ENCODE results near the gene SLC6A4.

GRCh38 chr17:30278032-30278431 lies 42.5 kb upstream of the SLC6A4 start:
- TF ChIP-seq TAF1 (IDR thresholded peaks at IDR 0.05; ENCODE audit: low read depth) (no peak), FOXM1 (IDR thresholded peaks at IDR 0.05; ENCODE audit: borderline replicate concordance, low read depth) (no peak), YY1 (IDR thresholded peaks at IDR 0.05; ENCODE audit: low read depth) (no peak), CEBPB (IDR thresholded peaks at IDR 0.05) (no peak), MAX (IDR thresholded peaks at IDR 0.05) (no peak), EP300 (IDR thresholded peaks at IDR 0.05; ENCODE audit: borderline replicate concordance) (no peak), NFIC (IDR thresholded peaks at IDR 0.05) (no peak), TCF12 (IDR thresholded peaks at IDR 0.05; ENCODE audit: low read depth) (no peak)
